Suprapubic skin (tissue), 4 donors: ENCODE data around the gene GOLGB1. TPM values are rescaled to one million over a fixed set of nuclear protein-coding genes. Genes with fewer than 3 reads are reported as not detected.
"Not testable (repeated sequence)": the region's sequence is repeated elsewhere in the genome, so short reads cannot be mapped to it uniquely, and the experiment has no call there.

Experiments used
- DNase-seq, 2 donors: peaks; one replicate each; pipeline ENCODE4 v3.0.0-alpha.2; 2019; ENCODE audit warnings: low spot score in 2 of 2
- H3K27ac ChIP-seq: fragments of 200-600 bp; sonication (generic); one replicate; pipeline ENCODE4 v1.5.1; 2019
- H3K27me3 ChIP-seq: fragments of 200-600 bp; sonication (generic); one replicate; pipeline ENCODE4 v1.5.1; 2019
- H3K36me3 ChIP-seq: fragments of 200-600 bp; sonication (generic); one replicate; pipeline ENCODE4 v1.5.1; 2019
- H3K4me1 ChIP-seq: fragments of 200-600 bp; sonication (generic); one replicate; pipeline ENCODE4 v1.5.1; 2019
- H3K4me3 ChIP-seq: fragments of 200-600 bp; sonication (generic); one replicate; pipeline ENCODE4 v1.5.1; 2019; ENCODE audit warnings: mild to moderate bottlenecking
- H3K9me3 ChIP-seq: fragments of 200-600 bp; sonication (generic); one replicate; pipeline ENCODE4 v1.5.1; 2019
- EP300 ChIP-seq: sonication (generic); formaldehyde crosslinking; IDR thresholded peaks from one replicate; pipeline ENCODE4 v1.6.1; 2017; ENCODE audit warnings: antibody characterized with exemption
- POLR2A ChIP-seq, 2 donors: fragments of 450-650 bp; IDR thresholded peaks; one replicate each; pipeline ENCODE4 v1.6.1; 2017; ENCODE audit warnings: antibody characterized with exemption in 2 of 2, mild to moderate bottlenecking in 2 of 2, moderate library complexity in 2 of 2
- POLR2AphosphoS5 ChIP-seq, 3 donors: sonication (generic); formaldehyde crosslinking; IDR thresholded peaks; one replicate each; pipeline ENCODE4 v1.6.1; 2017; ENCODE audit warnings: antibody characterized with exemption in 3 of 3
- WGBS: methylation state at CpG from one replicate; pipeline ENCODE4 v1.1.5; 2018; 5-methylcytosine and 5-hydroxymethylcytosine counted together
- total RNA-seq, 4 donors: library from RNA; depleted of rRNA; stranded (reverse); fragments of >200 nt; gene quantifications; one replicate each; pipeline ENCODE4 v1.1.0, GENCODE V29; 2016
- TF ChIP-seq, protein P1 (sequence below), 2 donors: fragments of 200-600 bp in 1 of 2; fragments of 450-650 bp in 1 of 2; sonication (generic) in 1 of 2; IDR thresholded peaks; one replicate each; pipeline ENCODE4 v1.5.1; 2016 to 2019; ENCODE audit warnings: antibody characterized with exemption in 2 of 2, mild to moderate bottlenecking in 1 of 2, moderate library complexity in 1 of 2

Gene GOLGB1
- total RNA-seq, 4 donors from 2014 or later = 39.3 to 98.4 (median 53.5) TPM

DNA sequence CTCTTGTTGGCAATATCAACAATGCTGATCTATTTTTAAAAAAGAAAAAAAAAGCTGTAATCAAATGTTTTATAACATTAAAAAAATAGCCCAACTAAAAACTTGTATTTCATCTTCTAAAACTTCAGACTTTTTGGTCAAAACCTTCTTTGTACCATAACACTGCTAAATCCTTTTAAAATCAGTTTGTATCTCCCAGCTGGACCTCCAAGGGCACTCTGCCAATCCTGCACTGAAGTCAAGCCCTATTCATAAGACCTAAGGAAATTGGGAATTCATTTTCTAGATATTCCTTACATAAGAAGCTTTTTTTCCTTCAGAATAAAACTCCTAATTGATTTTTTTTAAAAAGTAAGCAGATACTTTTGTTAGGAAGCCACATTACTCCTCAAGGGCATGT, 50.6 kb downstream of the GOLGB1 start:
- H3K27ac ChIP-seq = no peak overlapping the region
- H3K36me3 ChIP-seq = peaks cover 55% of the 10 kb centered on the region
- no peak for DNase-seq
- no peaks in the 10 kb centered on the region for H3K27me3 ChIP-seq
- H3K9me3 ChIP-seq = no peaks in the 10 kb centered on the region
- H3K4me1 ChIP-seq = no peaks in the 10 kb centered on the region
- H3K4me3 ChIP-seq = no peak overlapping the region
- no peak for TF ChIP-seq EP300
- TF ChIP-seq POLR2AphosphoS5 (IDR thresholded peaks at IDR 0.05) = no peak
- TF ChIP-seq, protein P1, sequence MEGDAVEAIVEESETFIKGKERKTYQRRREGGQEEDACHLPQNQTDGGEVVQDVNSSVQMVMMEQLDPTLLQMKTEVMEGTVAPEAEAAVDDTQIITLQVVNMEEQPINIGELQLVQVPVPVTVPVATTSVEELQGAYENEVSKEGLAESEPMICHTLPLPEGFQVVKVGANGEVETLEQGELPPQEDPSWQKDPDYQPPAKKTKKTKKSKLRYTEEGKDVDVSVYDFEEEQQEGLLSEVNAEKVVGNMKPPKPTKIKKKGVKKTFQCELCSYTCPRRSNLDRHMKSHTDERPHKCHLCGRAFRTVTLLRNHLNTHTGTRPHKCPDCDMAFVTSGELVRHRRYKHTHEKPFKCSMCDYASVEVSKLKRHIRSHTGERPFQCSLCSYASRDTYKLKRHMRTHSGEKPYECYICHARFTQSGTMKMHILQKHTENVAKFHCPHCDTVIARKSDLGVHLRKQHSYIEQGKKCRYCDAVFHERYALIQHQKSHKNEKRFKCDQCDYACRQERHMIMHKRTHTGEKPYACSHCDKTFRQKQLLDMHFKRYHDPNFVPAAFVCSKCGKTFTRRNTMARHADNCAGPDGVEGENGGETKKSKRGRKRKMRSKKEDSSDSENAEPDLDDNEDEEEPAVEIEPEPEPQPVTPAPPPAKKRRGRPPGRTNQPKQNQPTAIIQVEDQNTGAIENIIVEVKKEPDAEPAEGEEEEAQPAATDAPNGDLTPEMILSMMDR (IDR thresholded peaks at IDR 0.05) = no peak
- no peak for TF ChIP-seq POLR2A (IDR thresholded peaks at IDR 0.05)

DNA sequence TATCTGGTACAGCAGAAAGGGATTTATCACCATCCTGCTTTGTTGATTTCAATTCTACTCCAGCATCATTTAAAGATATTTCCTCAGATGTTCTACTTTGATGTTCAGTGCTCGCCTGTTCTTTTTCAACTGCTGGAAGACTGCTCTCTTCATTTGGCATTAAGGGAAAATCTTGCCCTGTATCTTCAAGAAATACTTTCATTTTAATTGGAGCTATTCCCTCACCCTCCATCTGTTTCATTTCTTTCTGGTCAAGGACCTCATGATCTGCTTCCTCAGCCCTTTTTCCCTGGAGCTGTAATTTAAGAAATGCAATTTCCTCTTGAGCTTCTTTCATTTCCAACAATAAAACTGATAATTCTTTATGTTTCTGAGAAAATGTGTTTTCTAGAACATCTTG, 51.1 kb downstream of the GOLGB1 start:
- Histone ChIP-seq H3K36me3 (peaks cover 55% of the 10 kb centered on the region), H3K27ac (no peak overlapping the region), H3K4me1 (no peaks in the 10 kb centered on the region), H3K4me3 (no peak overlapping the region), H3K27me3 (no peaks in the 10 kb centered on the region), H3K9me3 (no peaks in the 10 kb centered on the region)
- no peak for TF ChIP-seq EP300
- TF ChIP-seq, protein P1 (IDR thresholded peaks at IDR 0.05) = no peak
- TF ChIP-seq POLR2AphosphoS5 (IDR thresholded peaks at IDR 0.05) = no peak
- no peak for TF ChIP-seq POLR2A (IDR thresholded peaks at IDR 0.05)
- no peak for DNase-seq
- 95% methylated on average over 1 of the region's 1 CpG for whole genome bisulfite sequencing

DNA sequence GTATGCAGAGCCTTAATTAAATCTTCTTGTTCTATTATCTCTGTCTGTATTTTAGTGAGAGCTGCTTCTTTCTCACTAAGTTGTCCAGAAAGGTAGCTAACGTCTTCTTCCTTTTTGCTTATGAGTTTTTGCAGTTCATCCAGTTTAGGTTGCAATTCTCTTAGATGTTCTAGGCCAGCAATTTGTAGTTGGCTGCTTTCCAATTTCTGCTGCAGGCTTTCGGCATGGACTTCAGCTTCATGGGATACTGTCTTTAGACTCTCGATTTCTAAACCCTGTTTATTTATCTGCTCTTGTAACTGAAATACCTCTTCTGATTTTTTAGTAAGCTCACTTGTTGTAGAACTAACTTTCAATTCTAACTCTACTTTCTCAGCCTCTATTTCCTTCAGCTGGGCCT, 53.4 kb downstream of the GOLGB1 start:
- H3K36me3 ChIP-seq = peaks cover 59% of the 10 kb centered on the region
- DNase-seq = no peak
- TF ChIP-seq, protein P1 (IDR thresholded peaks at IDR 0.05) = no peak
- TF ChIP-seq POLR2A (IDR thresholded peaks at IDR 0.05) (no peak), EP300 (no peak), POLR2AphosphoS5 (IDR thresholded peaks at IDR 0.05) (no peak)

DNA sequence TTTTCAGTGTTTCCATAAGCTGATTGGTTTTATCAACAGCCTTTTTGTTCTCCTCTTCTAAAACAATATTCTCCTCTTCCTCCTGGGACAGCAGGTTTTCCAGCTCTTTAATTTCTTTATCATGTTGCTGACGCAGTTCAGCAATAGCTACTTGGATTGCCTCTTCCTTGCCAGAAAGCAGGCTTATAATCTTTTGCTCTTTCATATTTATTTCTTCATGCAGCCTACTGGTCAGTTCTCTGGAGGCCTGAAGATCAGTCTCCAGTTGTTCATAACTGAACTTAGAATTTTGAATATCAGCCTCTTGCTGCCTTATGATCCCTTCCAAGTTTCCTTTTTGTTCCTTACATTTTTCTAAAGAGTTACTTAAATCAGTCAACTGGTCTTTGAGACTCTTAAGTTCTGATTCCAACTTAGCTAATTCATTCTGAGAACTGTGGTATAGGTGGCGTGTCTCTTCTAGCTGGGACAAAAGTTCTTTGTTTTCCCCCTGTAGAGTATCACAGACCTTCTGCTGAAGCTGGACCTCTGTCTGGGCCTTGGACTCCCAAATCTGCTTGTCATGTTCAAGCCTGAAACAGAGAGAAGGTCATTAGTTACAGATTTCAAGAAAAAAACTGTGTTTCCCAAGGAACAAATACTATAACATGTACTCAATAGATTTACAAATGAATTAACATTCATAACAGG, 57.4 kb downstream of the GOLGB1 start:
- TF ChIP-seq, protein P1 (IDR thresholded peaks at IDR 0.05) = no peak
- TF ChIP-seq EP300 = no peak
- no peak for TF ChIP-seq POLR2A (IDR thresholded peaks at IDR 0.05)
- no peak for TF ChIP-seq POLR2AphosphoS5 (IDR thresholded peaks at IDR 0.05)
- Histone ChIP-seq H3K4me1 (no peaks in the 10 kb centered on the region), H3K27ac (no peak overlapping the region), H3K4me3 (no peak overlapping the region), H3K36me3 (peaks cover 53% of the 10 kb centered on the region), H3K27me3 (no peaks in the 10 kb centered on the region), H3K9me3 (no peaks in the 10 kb centered on the region)
- WGBS = 91% methylated on average over 2 of the region's 2 CpGs
- no peak for DNase-seq

More for the DNA sequence above, 53.4 kb downstream of the GOLGB1 start:
- Histone ChIP-seq H3K4me3 (no peak overlapping the region), H3K9me3 (no peaks in the 10 kb centered on the region), H3K4me1 (no peaks in the 10 kb centered on the region), H3K27ac (no peak overlapping the region), H3K27me3 (no peaks in the 10 kb centered on the region)
- WGBS = 89% methylated on average over 3 of the region's 3 CpGs

DNA sequence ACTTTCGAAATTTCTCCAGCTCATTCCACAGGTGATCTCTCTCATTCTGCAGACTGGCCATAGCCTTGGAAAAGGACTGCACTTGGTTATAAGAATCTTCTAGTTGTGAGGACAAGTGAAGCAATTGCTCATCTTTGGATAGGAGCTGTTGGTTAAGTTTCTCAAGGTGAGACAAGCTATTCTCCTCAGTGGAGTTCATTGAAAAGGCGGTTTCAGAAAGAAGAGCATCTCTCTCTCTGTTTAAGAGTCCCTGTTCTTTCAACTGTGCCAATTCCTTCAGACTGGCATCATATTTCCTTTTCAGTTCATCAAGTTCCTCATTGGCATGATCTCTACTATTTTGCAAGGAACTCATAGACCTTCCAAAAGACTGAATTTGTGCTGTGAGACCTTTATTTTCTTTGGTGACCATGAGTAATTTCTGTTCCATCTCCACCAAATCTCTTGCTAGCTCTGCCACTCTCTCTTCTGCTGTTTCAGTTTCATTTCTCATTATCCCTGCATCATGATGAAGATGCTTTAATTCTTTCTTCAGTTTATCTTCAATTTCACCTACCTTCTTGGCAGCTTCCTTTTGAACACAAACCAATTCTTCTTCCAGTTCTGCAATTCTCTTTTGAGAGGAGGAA, 58.6 kb downstream of the GOLGB1 start:
- Histone ChIP-seq H3K36me3 (peaks cover 54% of the 10 kb centered on the region), H3K4me3 (no peak overlapping the region), H3K9me3 (no peaks in the 10 kb centered on the region), H3K4me1 (no peaks in the 10 kb centered on the region), H3K27me3 (no peaks in the 10 kb centered on the region), H3K27ac (no peak overlapping the region)
- TF ChIP-seq POLR2AphosphoS5 (IDR thresholded peaks at IDR 0.05) (no peak), POLR2A (IDR thresholded peaks at IDR 0.05) (no peak), EP300 (no peak)
- TF ChIP-seq, protein P1 (IDR thresholded peaks at IDR 0.05) = no peak
- DNase-seq = no peak
- 100% methylated on average over 2 of the region's 2 CpGs for WGBS

DNA sequence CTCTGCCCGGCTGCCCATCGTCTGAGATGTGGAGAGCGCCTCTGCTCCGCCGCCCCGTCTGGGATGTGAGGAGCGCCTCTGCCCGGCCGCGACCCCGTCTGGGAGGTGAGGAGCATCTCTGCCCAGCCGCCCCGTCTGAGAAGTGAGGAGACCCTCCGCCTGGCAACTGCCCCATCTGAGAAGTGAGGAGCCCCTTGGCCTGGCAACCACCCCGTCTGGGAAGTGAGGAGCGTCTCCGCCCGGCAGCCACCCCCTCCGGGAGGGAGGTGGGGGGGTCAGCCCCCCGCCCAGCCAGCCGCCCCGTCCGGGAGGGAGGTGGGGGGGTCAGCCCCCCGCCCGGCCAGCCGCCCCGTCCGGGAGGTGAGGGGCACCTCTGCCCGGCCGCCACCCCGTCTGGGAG, 60.8 kb downstream of the GOLGB1 start:
- not testable (repeated sequence) for H3K4me1 ChIP-seq
- 97% methylated on average over 8 of the region's 31 CpGs for WGBS
- peaks cover 57% of the 10 kb centered on the region for H3K36me3 ChIP-seq

More for the DNA sequence above, 60.8 kb downstream of the GOLGB1 start:
- not testable (repeated sequence) for H3K27me3 ChIP-seq, H3K9me3 ChIP-seq, DNase-seq, H3K27ac ChIP-seq, H3K4me3 ChIP-seq
